KMS-11 (cell line): ENCODE results near the gene EML1.

ENCODE experiments used
- H2AFZ ChIP-seq: fragments of 200-600 bp; sonication (generic); 2 replicates; pipeline ENCODE4 v1.6.1; 2016; ENCODE audit warnings: antibody characterized with exemption, mixed run types, low read depth
- H3K27ac ChIP-seq: fragments of 200-600 bp; sonication (generic); 2 replicates; pipeline ENCODE4 v1.6.1; 2016; ENCODE audit warnings: mild to moderate bottlenecking, mixed run types
- H3K27me3 ChIP-seq: fragments of 200-600 bp; sonication (generic); 2 replicates; pipeline ENCODE4 v1.6.1; 2017; ENCODE audit warnings: mild to moderate bottlenecking, low read depth, mixed run types, moderate library complexity; ENCODE audit not compliant: insufficient read depth
- H3K36me3 ChIP-seq: fragments of 200-600 bp; sonication (generic); 2 replicates; pipeline ENCODE4 v1.6.1; 2017; ENCODE audit warnings: mild to moderate bottlenecking, mixed run types; ENCODE audit not compliant: insufficient read depth
- H3K4me1 ChIP-seq: fragments of 200-600 bp; sonication (generic); 2 replicates; pipeline ENCODE4 v1.6.1; 2016; ENCODE audit warnings: mild to moderate bottlenecking, low read depth, mixed run types; ENCODE audit not compliant: poor library complexity, severe bottlenecking
- H3K4me2 ChIP-seq: fragments of 200-600 bp; sonication (generic); 2 replicates; pipeline ENCODE4 v1.7.0; 2016; ENCODE audit warnings: mild to moderate bottlenecking, mixed run types
- H3K4me3 ChIP-seq: fragments of 200-600 bp; sonication (generic); IDR thresholded peaks from 2 replicates; pipeline ENCODE4 v1.6.1; 2017; ENCODE audit warnings: low read depth, low read length, mixed read lengths; ENCODE audit not compliant: insufficient read depth
- H3K79me2 ChIP-seq: fragments of 200-600 bp; sonication (generic); 2 replicates; pipeline ENCODE4 v1.6.1; 2016; ENCODE audit warnings: low read depth, mixed run types; ENCODE audit not compliant: insufficient read depth
- H3K9ac ChIP-seq: fragments of 200-600 bp; sonication (generic); 2 replicates; pipeline ENCODE4 v1.6.1; 2016; ENCODE audit warnings: mild to moderate bottlenecking, mixed run types
- H4K20me1 ChIP-seq: fragments of 200-600 bp; sonication (generic); 2 replicates; pipeline ENCODE4 v1.6.1; 2016; ENCODE audit warnings: mild to moderate bottlenecking, mixed run types; ENCODE audit not compliant: insufficient read depth
- TF ChIP-seq, protein P1 (sequence below): fragments of 200-600 bp; sonication (generic); conservative IDR thresholded peaks from 2 replicates; pipeline ENCODE4 v1.6.1; 2017; ENCODE audit warnings: low read depth, mild to moderate bottlenecking, antibody characterized with exemption, low read length, moderate library complexity, mixed read lengths

Gene EML1

DNA sequence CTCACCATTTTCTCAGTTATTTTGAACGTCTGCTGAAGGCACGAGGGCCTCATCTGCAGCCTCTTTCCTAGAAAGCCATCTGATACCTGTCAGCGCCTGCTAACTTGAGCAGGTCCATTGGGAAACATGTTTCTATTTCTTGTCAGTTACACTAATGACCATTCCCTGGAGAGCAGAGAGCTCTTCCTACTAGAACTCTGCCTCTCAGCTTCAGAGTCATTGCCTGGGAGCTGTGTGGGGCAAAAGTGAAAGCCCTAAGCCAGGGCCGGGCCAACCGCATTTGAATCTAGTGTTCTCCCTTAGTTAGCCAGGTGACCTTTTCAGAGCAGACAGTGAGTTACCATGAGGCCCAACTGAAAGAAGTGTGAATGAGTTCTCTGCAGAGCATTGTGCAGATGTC lies 135.8 kb downstream of the EML1 start:
- TF ChIP-seq, protein P1, sequence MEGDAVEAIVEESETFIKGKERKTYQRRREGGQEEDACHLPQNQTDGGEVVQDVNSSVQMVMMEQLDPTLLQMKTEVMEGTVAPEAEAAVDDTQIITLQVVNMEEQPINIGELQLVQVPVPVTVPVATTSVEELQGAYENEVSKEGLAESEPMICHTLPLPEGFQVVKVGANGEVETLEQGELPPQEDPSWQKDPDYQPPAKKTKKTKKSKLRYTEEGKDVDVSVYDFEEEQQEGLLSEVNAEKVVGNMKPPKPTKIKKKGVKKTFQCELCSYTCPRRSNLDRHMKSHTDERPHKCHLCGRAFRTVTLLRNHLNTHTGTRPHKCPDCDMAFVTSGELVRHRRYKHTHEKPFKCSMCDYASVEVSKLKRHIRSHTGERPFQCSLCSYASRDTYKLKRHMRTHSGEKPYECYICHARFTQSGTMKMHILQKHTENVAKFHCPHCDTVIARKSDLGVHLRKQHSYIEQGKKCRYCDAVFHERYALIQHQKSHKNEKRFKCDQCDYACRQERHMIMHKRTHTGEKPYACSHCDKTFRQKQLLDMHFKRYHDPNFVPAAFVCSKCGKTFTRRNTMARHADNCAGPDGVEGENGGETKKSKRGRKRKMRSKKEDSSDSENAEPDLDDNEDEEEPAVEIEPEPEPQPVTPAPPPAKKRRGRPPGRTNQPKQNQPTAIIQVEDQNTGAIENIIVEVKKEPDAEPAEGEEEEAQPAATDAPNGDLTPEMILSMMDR = no peak
- H3K4me3 ChIP-seq = no peak overlapping the region

DNA sequence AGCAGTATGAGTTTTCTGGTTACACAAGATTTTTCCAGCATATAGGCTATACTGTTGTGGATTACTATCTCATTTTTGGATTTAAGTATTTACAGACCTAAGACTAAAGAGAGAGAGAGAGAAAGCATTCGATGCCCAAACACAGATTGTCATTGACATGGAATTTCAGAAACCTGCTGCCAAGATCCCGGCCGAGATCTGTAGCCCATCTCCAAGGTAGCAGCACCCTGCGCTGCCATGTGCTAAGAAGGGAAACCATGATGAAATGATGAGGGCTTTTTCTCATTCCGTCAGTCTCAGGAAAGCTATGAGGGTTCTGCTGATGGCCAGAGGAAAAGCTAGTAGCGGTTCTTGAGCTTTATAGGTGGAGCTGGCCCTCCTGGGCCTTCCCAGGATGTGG lies 136.4 kb downstream of the EML1 start:
- no peak overlapping the region for H3K9ac ChIP-seq
- TF ChIP-seq, protein P1 = no peak
- H3K4me1 ChIP-seq = peaks cover 4% of the 10 kb centered on the region
- no peak overlapping the region for H3K27ac ChIP-seq
- H3K4me3 ChIP-seq = no peak overlapping the region
- H3K27me3 ChIP-seq = no peaks in the 10 kb centered on the region
- H2AFZ ChIP-seq = no peak overlapping the region
- no peaks in the 10 kb centered on the region for H3K79me2 ChIP-seq
- no peak overlapping the region for H3K4me2 ChIP-seq
- no peaks in the 10 kb centered on the region for H3K36me3 ChIP-seq
- no peaks in the 10 kb centered on the region for H4K20me1 ChIP-seq

More for the DNA sequence above, 135.8 kb downstream of the EML1 start:
- no peaks in the 10 kb centered on the region for H4K20me1 ChIP-seq
- H3K4me1 ChIP-seq = peaks cover 9% of the 10 kb centered on the region
- no peak overlapping the region for H3K4me2 ChIP-seq
- H3K9ac ChIP-seq = no peak overlapping the region
- H2AFZ ChIP-seq = no peak overlapping the region
- H3K36me3 ChIP-seq = no peaks in the 10 kb centered on the region
- no peaks in the 10 kb centered on the region for H3K79me2 ChIP-seq
- no peaks in the 10 kb centered on the region for H3K27me3 ChIP-seq
- H3K27ac ChIP-seq = no peak overlapping the region

DNA sequence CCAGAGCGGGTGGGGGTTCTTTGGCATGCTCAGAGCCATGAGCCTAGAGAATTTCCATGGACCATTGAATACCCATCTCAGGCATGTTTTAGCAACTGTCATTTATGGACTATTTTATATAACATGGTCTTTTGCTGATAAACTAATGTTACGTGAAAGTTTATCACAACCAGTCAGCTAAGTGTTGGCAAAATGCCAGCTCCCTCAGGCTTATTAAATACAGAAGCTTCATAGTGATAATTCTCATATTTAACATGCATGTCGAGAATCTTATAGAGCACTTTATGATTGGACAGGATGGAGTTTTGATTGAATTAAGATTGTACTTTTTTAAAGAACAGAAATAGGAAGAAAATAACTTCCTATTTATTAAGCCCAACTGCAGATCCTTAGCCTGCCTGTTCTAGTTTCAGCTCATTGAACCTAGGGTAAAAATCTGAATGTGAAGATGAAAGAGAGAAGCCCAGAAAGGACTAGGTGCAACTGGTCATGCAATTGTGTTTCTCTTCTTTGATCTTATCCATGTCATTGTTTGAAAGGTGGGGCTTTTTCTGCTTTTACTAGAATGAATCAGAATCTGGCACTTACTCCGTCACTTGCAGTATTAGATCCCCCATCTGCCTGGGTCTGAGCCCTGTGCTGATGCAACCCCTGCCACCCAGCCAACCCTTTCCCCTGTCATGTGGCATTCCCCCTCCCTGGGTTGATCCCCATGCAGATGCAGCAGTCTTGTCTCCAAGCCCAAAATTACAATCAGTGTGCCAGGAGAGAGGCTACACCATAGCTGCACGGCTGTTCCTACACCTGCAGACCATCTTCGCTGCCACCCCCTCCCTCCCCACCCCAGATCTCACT lies 137.4 kb downstream of the EML1 start:
- H2AFZ ChIP-seq = no peak overlapping the region
- no peak overlapping the region for H3K9ac ChIP-seq
- H4K20me1 ChIP-seq = no peaks in the 10 kb centered on the region
- no peaks in the 10 kb centered on the region for H3K36me3 ChIP-seq
- H3K79me2 ChIP-seq = no peaks in the 10 kb centered on the region
- H3K4me3 ChIP-seq = no peak overlapping the region
- no peaks in the 10 kb centered on the region for H3K27me3 ChIP-seq
- H3K4me1 ChIP-seq = no peaks in the 10 kb centered on the region
- H3K4me2 ChIP-seq = no peak overlapping the region
- TF ChIP-seq, protein P1 = no peak
- H3K27ac ChIP-seq = no peak overlapping the region

DNA sequence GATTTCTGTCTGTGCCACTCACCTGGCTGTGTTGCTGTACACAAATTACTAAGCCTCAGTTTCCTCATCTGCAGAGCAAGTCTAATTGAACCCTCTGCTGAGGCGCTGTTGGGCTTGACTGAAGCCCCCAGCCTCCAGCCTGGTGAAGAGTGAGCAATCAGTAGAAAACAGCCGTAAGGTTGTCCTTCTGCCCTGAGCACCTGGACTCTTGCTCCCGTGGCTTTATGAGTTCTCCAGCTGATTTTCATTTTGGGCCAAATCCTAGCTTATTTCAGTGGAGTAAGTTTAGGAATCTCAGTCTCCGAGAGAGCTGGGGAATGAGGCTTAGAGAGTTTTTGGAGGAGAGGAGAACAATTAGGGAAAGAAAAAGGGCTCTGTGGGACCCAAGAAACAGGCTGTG lies 138.1 kb downstream of the EML1 start:
- no peaks in the 10 kb centered on the region for H3K36me3 ChIP-seq
- no peak overlapping the region for H2AFZ ChIP-seq
- no peak overlapping the region for H3K4me2 ChIP-seq
- H3K27me3 ChIP-seq = no peaks in the 10 kb centered on the region
- H3K4me1 ChIP-seq = no peaks in the 10 kb centered on the region
- H3K27ac ChIP-seq = no peak overlapping the region
- no peak overlapping the region for H3K9ac ChIP-seq
- H4K20me1 ChIP-seq = no peaks in the 10 kb centered on the region
- H3K4me3 ChIP-seq = no peak overlapping the region
- TF ChIP-seq, protein P1 = no peak
- no peaks in the 10 kb centered on the region for H3K79me2 ChIP-seq
